ENCODE measurements around the gene CHRD.

CHRD gene

GRCh38 chr3:184346480-184347190 is 33.2 kb upstream of the CHRD start:
- DNase-seq (ENCODE audit: low read depth): no peak

GRCh38 chr3:184347321-184348056 is 32.4 kb upstream of the CHRD start:
- DNase-seq (ENCODE audit: low read depth): no peak

DNA sequence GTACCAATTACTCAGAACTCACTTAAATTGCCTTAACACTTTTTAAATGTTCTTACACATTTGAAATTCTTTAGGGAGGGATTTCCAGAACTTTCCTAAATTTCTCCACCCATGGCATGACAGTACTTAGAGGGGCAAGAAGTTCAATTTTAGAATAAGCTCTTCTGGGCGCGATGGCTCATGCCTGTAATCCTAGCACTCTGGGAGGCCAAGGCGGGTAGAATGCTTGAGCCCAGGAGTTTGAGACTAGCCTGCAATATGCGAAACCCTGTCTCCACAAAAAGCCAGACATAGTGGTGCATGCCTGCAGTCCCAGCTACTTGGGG is 31.8 kb upstream of the CHRD start:
- no peak for DNase-seq (ENCODE audit: low read depth)

DNA sequence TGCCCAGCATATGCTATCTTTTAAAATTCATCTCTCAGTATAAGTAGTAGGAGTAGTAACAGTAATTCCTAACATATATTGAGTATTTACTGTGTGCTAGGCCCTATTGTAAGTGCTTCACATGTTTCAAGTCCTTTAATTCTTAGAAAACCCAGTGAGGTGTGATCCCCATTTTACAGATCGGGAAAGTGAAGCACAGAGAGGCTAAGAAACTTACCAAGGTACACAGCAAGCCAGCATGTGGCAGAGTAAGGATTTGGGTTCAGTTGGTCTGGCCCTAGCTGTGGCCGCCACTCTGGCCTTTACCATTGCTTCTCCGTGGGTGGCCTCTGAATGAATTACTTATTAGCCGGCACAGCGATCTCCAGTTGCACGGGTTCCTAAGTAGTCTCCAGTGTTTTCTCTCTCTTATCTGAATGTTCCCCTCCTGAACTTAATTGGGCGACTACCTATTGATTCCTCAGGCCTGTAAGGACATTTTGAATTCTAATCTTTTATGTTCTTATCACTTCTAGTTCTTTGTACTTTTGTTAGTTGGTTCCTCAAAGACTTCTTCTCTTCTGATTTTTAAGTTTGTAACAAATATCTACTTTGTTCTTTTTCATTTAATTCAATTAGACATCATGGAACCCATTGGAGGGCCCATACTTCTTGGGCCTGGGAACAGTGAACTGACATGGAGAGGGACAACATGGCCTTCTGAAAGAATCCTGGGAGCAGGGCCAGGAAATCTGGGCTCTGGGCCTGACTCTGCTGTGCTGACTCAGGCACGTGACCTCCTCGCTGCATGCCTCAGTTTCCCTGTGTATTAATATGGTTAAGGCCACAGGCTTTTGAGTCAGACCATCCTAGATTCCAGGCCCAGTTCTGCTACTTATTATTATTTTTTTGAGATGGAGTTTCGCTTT is 30.0 kb upstream of the CHRD start:
- DNase-seq (ENCODE audit: low read depth): no peak

- DNase-seq (ENCODE audit: low read depth): no peak
Observed at GRCh38 chr3:184350618-184351017, 29.2 kb upstream of the CHRD start.

- DNase-seq (ENCODE audit: low read depth): no peak
Observed at GRCh38 chr3:184351511-184352148, 28.2 kb upstream of the CHRD start.

GRCh38 chr3:184352149-184352785 is 27.6 kb upstream of the CHRD start:
- DNase-seq (ENCODE audit: low read depth): no peak

GRCh38 chr3:184352897-184353545 is 26.8 kb upstream of the CHRD start:
- DNase-seq (ENCODE audit: low read depth): no peak

GRCh38 chr3:184353546-184353941 is 26.3 kb upstream of the CHRD start:
- no peak for DNase-seq (ENCODE audit: low read depth)

GRCh38 chr3:184354121-184354728 is 25.6 kb upstream of the CHRD start:
- peak; percentile 43 for DNase-seq (ENCODE audit: low read depth)

DNA sequence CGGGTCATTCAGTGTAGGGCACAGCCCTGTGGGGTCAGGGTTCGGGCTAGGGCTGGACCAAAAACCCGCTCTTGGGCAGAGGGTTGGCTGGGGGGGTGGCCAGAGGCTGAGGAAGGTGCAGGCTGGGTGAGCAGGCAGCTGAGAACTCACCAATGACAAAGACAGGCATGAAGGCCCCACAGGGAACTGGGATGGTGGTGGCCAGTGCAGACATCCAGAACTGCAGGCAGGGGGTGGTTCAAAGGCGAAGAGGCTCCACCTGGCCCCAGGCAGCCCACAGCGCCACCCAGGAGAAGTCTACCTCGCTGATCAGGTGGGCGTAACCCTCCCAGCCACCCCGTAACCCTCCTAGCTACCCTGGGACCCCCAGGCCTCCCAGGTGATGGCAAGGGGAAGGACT is 25.1 kb upstream of the CHRD start:
- DNase-seq (ENCODE audit: low read depth): no peak

GRCh38 chr3:184355261-184356040 is 24.4 kb upstream of the CHRD start:
- no peak for DNase-seq (ENCODE audit: low read depth)

GRCh38 chr3:184357248-184358123 is 22.4 kb upstream of the CHRD start:
- no peak for DNase-seq (ENCODE audit: low read depth)

- no peak for DNase-seq (ENCODE audit: low read depth)
Observed at GRCh38 chr3:184358124-184358767, 21.6 kb upstream of the CHRD start.

- DNase-seq (ENCODE audit: low read depth): no peak
Observed at GRCh38 chr3:184358921-184359350, 20.9 kb upstream of the CHRD start.

GRCh38 chr3:184359610-184360009 is 20.2 kb upstream of the CHRD start:
- DNase-seq (ENCODE audit: low read depth): no peak

DNA sequence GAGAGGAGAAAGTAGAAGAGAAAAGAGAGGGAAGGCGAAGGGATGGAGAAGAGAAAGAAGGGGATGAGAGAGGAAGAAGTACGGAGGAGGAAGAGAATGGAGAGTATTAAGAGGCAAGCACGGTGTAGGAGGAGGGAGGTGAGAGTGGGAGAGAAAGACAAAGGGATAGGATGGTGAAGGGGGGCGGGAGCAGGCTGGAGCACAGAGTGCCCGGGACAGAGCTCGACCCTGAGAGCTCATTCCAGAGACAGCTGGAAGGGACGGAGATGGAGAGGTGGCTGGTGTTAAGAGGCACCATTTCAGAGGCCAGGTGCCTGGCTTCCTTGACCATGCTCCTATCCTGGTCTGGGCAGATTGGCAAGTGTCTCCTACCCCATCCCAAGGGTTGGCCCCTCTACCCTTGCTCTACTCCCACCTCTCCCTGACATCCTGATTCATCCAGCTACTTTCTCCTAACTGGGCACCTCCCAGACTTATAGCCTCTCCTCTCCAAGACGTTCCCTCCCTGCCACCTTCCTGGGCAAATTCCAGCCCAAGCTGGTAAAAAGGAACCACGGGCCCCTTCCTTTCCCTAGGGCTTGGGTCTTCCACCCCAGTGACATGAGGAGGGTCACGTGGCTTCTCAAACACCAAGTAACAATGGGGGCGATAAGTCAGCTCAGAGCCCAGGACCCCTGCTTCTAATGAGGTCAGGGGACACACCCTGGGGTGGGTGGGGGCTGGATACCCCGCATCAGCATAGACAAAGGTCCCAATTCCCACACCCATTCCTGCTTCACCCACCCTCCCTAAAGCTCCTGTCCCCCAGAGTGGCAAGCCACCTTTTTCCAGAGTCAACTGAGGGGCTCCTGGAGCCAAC is 19.6 kb upstream of the CHRD start:
- DNase-seq (ENCODE audit: low read depth): no peak

All from EH (cell line).